SU-DHL-6 (cell line): ENCODE data around the gene RAD23B.

Experiments
- H2AFZ ChIP-seq: fragments of 200-600 bp; sonication (generic); 2 replicates; pipeline ENCODE4 v1.6.1; 2014; ENCODE audit warnings: low read depth, mild to moderate bottlenecking, moderate library complexity, mixed read lengths, antibody characterized with exemption, low read length; ENCODE audit not compliant: severe bottlenecking
- H3F3A ChIP-seq: fragments of 200-600 bp; shearing (Covaris generic); 2 replicates; pipeline ENCODE4 v1.6.0; 2016; ENCODE audit warnings: antibody characterized with exemption, mild to moderate bottlenecking; ENCODE audit not compliant: insufficient read depth
- H3K27ac ChIP-seq: fragments of 200-600 bp; sonication (generic); 2 replicates; pipeline ENCODE4 v1.5.1; 2016; ENCODE audit warnings: low read depth, mild to moderate bottlenecking, low read length, moderate library complexity, mixed read lengths
- H3K27me3 ChIP-seq: fragments of 200-600 bp; sonication (generic), shearing (Covaris generic); 2 replicates; pipeline ENCODE4 v1.6.0; 2014; ENCODE audit warnings: mild to moderate bottlenecking, low read length
- H3K36me3 ChIP-seq: fragments of 200-600 bp; sonication (generic); 2 replicates; pipeline ENCODE4 v1.6.1; 2014; ENCODE audit warnings: mild to moderate bottlenecking, low read length, mixed read lengths
- H3K4me2 ChIP-seq: fragments of 300-600, 200-600 bp; shearing (Covaris generic), sonication (generic); 2 replicates; pipeline ENCODE4 v1.6.0; 2014; ENCODE audit warnings: low read length, low read depth, mild to moderate bottlenecking; ENCODE audit not compliant: poor library complexity, severe bottlenecking
- H3K4me3 ChIP-seq: fragments of 200-600 bp; sonication (generic); 2 replicates; pipeline ENCODE4 v1.5.1; 2014; ENCODE audit warnings: antibody characterized with exemption, low read length, mild to moderate bottlenecking, mixed read lengths; ENCODE audit not compliant: insufficient read depth, poor library complexity, severe bottlenecking
- H3K79me2 ChIP-seq: fragments of 200-600 bp; sonication (generic); 2 replicates; pipeline ENCODE4 v1.6.1; 2014; ENCODE audit warnings: mild to moderate bottlenecking, low read length, moderate library complexity; ENCODE audit not compliant: insufficient read depth
- H3K9ac ChIP-seq: fragments of 200-600 bp; sonication (generic); 2 replicates; pipeline ENCODE4 v1.7.0; 2014; ENCODE audit warnings: mild to moderate bottlenecking, low read length
- H3K9me2 ChIP-seq: fragments of 200-600 bp; sonication (generic); replicated peaks from 2 replicates; pipeline ENCODE4 v1.6.1; 2014; ENCODE audit warnings: low read length; ENCODE audit not compliant: insufficient read depth
- H3K9me3 ChIP-seq: fragments of 200-600 bp; sonication (generic); 2 replicates; pipeline ENCODE4 v1.6.1; 2014; ENCODE audit warnings: low read length, mixed read lengths; ENCODE audit not compliant: insufficient read depth
- H4K20me1 ChIP-seq: fragments of 200-600 bp; sonication (generic); 2 replicates; pipeline ENCODE4 v1.6.1; 2014; ENCODE audit warnings: low read depth, mild to moderate bottlenecking, antibody characterized with exemption, low read length, moderate library complexity, mixed read lengths
- EZH2phosphoT487 ChIP-seq: fragments of 200-600 bp; sonication (generic), shearing (Covaris generic); conservative IDR thresholded peaks from 2 replicates; pipeline ENCODE4 v1.6.1; 2018; ENCODE audit warnings: mild to moderate bottlenecking, antibody characterized with exemption, low read length, moderate library complexity, mixed read lengths
- TF ChIP-seq, protein P1 (sequence below): fragments of 200-600 bp; sonication (generic); IDR thresholded peaks from one replicate; pipeline ENCODE4 v1.5.1; 2017; ENCODE audit warnings: antibody characterized with exemption, mild to moderate bottlenecking, low read length, moderate library complexity; ENCODE audit not compliant: insufficient read depth, poor library complexity, severe bottlenecking

Gene RAD23B

GRCh38 chr9:107342476-107343161 lies 59.5 kb downstream of the RAD23B start:
- Histone ChIP-seq H3K36me3 (no peaks in the 10 kb centered on the region), H3K4me3 (no peak overlapping the region), H4K20me1 (no peaks in the 10 kb centered on the region), H3K4me2 (no peak overlapping the region), H3K79me2 (no peaks in the 10 kb centered on the region), H2AFZ (no peak overlapping the region), H3K9ac (no peak overlapping the region), H3F3A (no peaks in the 10 kb centered on the region), H3K9me2 (no peaks in the 10 kb centered on the region), H3K9me3 (no peaks in the 10 kb centered on the region), H3K27ac (no peak overlapping the region), H3K27me3 (no peaks in the 10 kb centered on the region)
- TF ChIP-seq, protein P1, sequence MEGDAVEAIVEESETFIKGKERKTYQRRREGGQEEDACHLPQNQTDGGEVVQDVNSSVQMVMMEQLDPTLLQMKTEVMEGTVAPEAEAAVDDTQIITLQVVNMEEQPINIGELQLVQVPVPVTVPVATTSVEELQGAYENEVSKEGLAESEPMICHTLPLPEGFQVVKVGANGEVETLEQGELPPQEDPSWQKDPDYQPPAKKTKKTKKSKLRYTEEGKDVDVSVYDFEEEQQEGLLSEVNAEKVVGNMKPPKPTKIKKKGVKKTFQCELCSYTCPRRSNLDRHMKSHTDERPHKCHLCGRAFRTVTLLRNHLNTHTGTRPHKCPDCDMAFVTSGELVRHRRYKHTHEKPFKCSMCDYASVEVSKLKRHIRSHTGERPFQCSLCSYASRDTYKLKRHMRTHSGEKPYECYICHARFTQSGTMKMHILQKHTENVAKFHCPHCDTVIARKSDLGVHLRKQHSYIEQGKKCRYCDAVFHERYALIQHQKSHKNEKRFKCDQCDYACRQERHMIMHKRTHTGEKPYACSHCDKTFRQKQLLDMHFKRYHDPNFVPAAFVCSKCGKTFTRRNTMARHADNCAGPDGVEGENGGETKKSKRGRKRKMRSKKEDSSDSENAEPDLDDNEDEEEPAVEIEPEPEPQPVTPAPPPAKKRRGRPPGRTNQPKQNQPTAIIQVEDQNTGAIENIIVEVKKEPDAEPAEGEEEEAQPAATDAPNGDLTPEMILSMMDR: no peak
- TF ChIP-seq EZH2phosphoT487: no peak

GRCh38 chr9:107345327-107345726 lies 62.2 kb downstream of the RAD23B start:
- Histone ChIP-seq H3K4me2 (no peak overlapping the region), H3K9me2 (no peaks in the 10 kb centered on the region), H3K9ac (no peak overlapping the region), H3K9me3 (no peaks in the 10 kb centered on the region), H3K27ac (no peak overlapping the region), H3K79me2 (no peaks in the 10 kb centered on the region), H3F3A (no peaks in the 10 kb centered on the region), H2AFZ (no peak overlapping the region), H4K20me1 (no peaks in the 10 kb centered on the region), H3K4me3 (no peak overlapping the region), H3K36me3 (no peaks in the 10 kb centered on the region), H3K27me3 (no peaks in the 10 kb centered on the region)
- TF ChIP-seq, protein P1: no peak
- TF ChIP-seq EZH2phosphoT487: no peak

DNA sequence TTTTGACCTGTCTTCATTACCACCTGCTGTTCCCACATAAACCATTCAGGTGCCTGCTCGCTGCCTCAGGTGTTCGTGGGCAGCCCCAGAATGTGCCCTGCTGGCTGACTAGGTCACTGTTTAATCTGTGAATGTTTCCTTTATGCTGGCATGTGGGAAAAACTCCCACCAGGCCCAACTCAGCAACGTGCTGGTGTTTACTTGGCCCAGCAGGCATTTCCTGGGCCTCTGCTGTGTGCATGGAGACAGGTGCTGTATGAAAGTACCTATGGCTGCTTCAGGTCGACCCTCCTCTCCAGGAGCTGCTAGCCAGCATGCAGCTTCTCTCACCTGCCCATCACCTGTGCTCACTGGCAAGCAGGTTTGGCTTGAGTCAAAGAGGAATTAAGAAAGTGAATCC lies 65.8 kb downstream of the RAD23B start:
- Histone ChIP-seq H3K36me3 (no peaks in the 10 kb centered on the region), H3F3A (no peaks in the 10 kb centered on the region), H3K79me2 (no peaks in the 10 kb centered on the region), H3K4me3 (no peak overlapping the region), H3K27ac (no peak overlapping the region), H4K20me1 (no peaks in the 10 kb centered on the region), H2AFZ (no peak overlapping the region), H3K4me2 (no peak overlapping the region), H3K9me3 (no peaks in the 10 kb centered on the region), H3K9me2 (no peaks in the 10 kb centered on the region), H3K9ac (no peak overlapping the region), H3K27me3 (no peaks in the 10 kb centered on the region)
- TF ChIP-seq, protein P1: no peak
- no peak for TF ChIP-seq EZH2phosphoT487

GRCh38 chr9:107350443-107350842 lies 67.4 kb downstream of the RAD23B start:
- Histone ChIP-seq H3K27ac (no peak overlapping the region), H3K9me2 (no peaks in the 10 kb centered on the region), H3K9ac (no peak overlapping the region)

More at GRCh38 chr9:107350443-107350842, 67.4 kb downstream of the RAD23B start:
- no peak overlapping the region for H3K4me2 ChIP-seq
- no peaks in the 10 kb centered on the region for H3K79me2 ChIP-seq
- no peaks in the 10 kb centered on the region for H3K9me3 ChIP-seq
- H3K27me3 ChIP-seq: no peaks in the 10 kb centered on the region
- TF ChIP-seq, protein P1: no peak
- TF ChIP-seq EZH2phosphoT487: no peak
- no peaks in the 10 kb centered on the region for H4K20me1 ChIP-seq
- H3F3A ChIP-seq: no peaks in the 10 kb centered on the region
- no peak overlapping the region for H2AFZ ChIP-seq
- no peaks in the 10 kb centered on the region for H3K36me3 ChIP-seq
- no peak overlapping the region for H3K4me3 ChIP-seq
